Keratinocyte (primary cell): ENCODE measurements around the gene PIEZO1. TPM values are rescaled to one million over a fixed set of nuclear protein-coding genes. Genes with fewer than 3 reads are reported as not detected.

ENCODE experiments used
- DNase-seq: peaks from one replicate; pipeline ENCODE4 v3.0.0-alpha.2; 2011; ENCODE audit warnings: low read depth, missing footprints, low spot score
- FAIRE-seq: peaks from 2 replicates; lab custom pipeline; 2011; peaks lifted over from hg19 to GRCh38; lab: Jason Lieb, UNC
- H2AFZ ChIP-seq: 2 replicates; pipeline ENCODE4 v1.6.0; 2012; ENCODE audit warnings: low read length, control low read depth, inconsistent platforms; ENCODE audit not compliant: control insufficient read depth
- H3K27ac ChIP-seq: 2 replicates; pipeline ENCODE4 v1.5.1; 2011; ENCODE audit warnings: low read length; ENCODE audit not compliant: control insufficient read depth, insufficient read depth
- H3K27me3 ChIP-seq: 3 replicates; pipeline ENCODE4 v1.6.0; 2011; ENCODE audit warnings: low read length; ENCODE audit not compliant: control insufficient read depth, insufficient read depth; ENCODE audit errors: extremely low read depth
- H3K36me3 ChIP-seq, 2 experiments: 2 replicates in 1 of 2; 3 replicates in 1 of 2; pipeline ENCODE4 v1.5.1; 2011; ENCODE audit warnings: low read length in 2 of 2, mild to moderate bottlenecking in 1 of 2; ENCODE audit not compliant: control insufficient read depth in 2 of 2, insufficient read depth in 2 of 2; ENCODE audit errors: extremely low read depth in 1 of 2
- H3K4me1 ChIP-seq: 3 replicates; pipeline ENCODE4 v1.5.1; 2011; ENCODE audit warnings: low read length; ENCODE audit not compliant: control insufficient read depth, insufficient read depth; ENCODE audit errors: extremely low read depth
- H3K4me2 ChIP-seq: 3 replicates; pipeline ENCODE4 v1.6.0; 2011; ENCODE audit warnings: low read depth, low read length; ENCODE audit not compliant: control insufficient read depth, insufficient read depth; ENCODE audit errors: extremely low read depth
- H3K4me3 ChIP-seq, 3 experiments: fragments of 200-600 bp in 1 of 3; sonication (generic) in 1 of 3; 2 replicates in 2 of 3; 3 replicates in 1 of 3; pipeline ENCODE4 v1.5.1; 2011 to 2016; ENCODE audit warnings: low read length in 3 of 3, mild to moderate bottlenecking in 3 of 3, control low read depth in 2 of 3, inconsistent platforms in 1 of 3, low read depth in 1 of 3, mixed read lengths in 1 of 3, mixed run types in 1 of 3, moderate library complexity in 1 of 3; ENCODE audit not compliant: control insufficient read depth in 2 of 3, insufficient read depth in 2 of 3; ENCODE audit errors: extremely low read depth in 1 of 3
- H3K79me2 ChIP-seq: 2 replicates; pipeline ENCODE4 v1.6.0; 2012; ENCODE audit warnings: low read length; ENCODE audit not compliant: control insufficient read depth, insufficient read depth
- H3K9ac ChIP-seq: 3 replicates; pipeline ENCODE4 v1.6.0; 2011; ENCODE audit warnings: low read length; ENCODE audit not compliant: control insufficient read depth, insufficient read depth; ENCODE audit errors: extremely low read depth
- H3K9me1 ChIP-seq: 3 replicates; pipeline ENCODE4 v1.6.0; 2011; ENCODE audit warnings: low read length; ENCODE audit not compliant: control insufficient read depth, insufficient read depth; ENCODE audit errors: extremely low read depth
- H3K9me3 ChIP-seq: 2 replicates; pipeline ENCODE4 v1.5.1; 2012; ENCODE audit warnings: low read depth, low read length; ENCODE audit not compliant: control insufficient read depth
- H4K20me1 ChIP-seq: 3 replicates; pipeline ENCODE4 v1.6.0; 2011; ENCODE audit warnings: low read length; ENCODE audit not compliant: control insufficient read depth, insufficient read depth; ENCODE audit errors: extremely low read depth
- EZH2 ChIP-seq: IDR thresholded peaks from one replicate; pipeline ENCODE4 v1.6.1; 2012; ENCODE audit warnings: inconsistent platforms, mild to moderate bottlenecking, low read length, moderate library complexity
- dilution Hi-C: fragments of 300-500 bp; cut with MboI; formaldehyde crosslinking; loops from one replicate; pipeline ENCODE4 v1.7.0; 2020; ENCODE audit warnings: low sequenced_read_pairs; ENCODE audit not compliant: extremely low pct_ligation_motif_present
- polyA plus RNA-seq, 5 experiments: library from polyadenylated mRNA; depleted of rRNA in 3 of 5; stranded (reverse) in 3 of 5; stranded (forward) in 1 of 5; unstranded in 1 of 5; fragments of >200 nt; gene quantifications; 1 replicate in 1 of 5; 2 replicates in 3 of 5; 3 replicates in 1 of 5; pipeline versions ENCODE4 v1.2.1 to v1.2.3, GENCODE V29; 2011 to 2012; ENCODE audit warnings: missing spikeins in 2 of 5, low read depth in 1 of 5, low replicate concordance in 1 of 5
- TF ChIP-seq, protein P1 (sequence below), 3 experiments: IDR thresholded peaks in 1 of 3; conservative IDR thresholded peaks in 1 of 3; optimal IDR thresholded peaks in 1 of 3; 2 replicates in 2 of 3; 3 replicates in 1 of 3; pipeline versions ENCODE3 to v1.5.1; 2011; ENCODE audit warnings: low read length in 3 of 3, mild to moderate bottlenecking in 3 of 3, moderate library complexity in 2 of 3, control low read depth in 1 of 3, inconsistent platforms in 1 of 3; ENCODE audit not compliant: insufficient read depth in 2 of 3; ENCODE audit errors: extremely low read depth in 1 of 3

PIEZO1 gene
- polyA plus RNA-seq, 1 donor (not counting 4 experiments of a cell fraction or from before 2014, with no cell fraction given), result 62.8 TPM

DNA sequence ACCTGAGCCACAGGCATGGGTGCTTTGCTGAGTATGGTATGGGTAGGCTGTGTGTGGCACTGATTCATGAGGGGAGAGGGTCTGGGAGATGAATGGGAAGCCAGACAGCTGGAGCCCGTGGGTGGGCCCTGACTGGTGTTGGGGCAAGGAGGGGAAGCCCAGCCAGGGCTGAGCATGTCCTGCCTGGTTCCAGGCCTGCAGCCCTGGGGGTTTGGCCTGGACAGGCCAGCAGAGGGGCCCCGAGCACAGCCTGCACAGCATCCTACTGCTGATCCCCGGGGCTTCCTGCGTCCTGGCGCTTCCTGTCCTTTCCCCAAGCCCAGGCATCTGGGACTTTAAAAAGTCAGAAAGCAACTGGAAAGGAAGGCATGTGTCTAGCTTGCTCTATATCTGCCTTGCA, 117.6 kb downstream of the PIEZO1 start:
- TF ChIP-seq, protein P1, sequence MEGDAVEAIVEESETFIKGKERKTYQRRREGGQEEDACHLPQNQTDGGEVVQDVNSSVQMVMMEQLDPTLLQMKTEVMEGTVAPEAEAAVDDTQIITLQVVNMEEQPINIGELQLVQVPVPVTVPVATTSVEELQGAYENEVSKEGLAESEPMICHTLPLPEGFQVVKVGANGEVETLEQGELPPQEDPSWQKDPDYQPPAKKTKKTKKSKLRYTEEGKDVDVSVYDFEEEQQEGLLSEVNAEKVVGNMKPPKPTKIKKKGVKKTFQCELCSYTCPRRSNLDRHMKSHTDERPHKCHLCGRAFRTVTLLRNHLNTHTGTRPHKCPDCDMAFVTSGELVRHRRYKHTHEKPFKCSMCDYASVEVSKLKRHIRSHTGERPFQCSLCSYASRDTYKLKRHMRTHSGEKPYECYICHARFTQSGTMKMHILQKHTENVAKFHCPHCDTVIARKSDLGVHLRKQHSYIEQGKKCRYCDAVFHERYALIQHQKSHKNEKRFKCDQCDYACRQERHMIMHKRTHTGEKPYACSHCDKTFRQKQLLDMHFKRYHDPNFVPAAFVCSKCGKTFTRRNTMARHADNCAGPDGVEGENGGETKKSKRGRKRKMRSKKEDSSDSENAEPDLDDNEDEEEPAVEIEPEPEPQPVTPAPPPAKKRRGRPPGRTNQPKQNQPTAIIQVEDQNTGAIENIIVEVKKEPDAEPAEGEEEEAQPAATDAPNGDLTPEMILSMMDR (optimal IDR thresholded peaks at IDR 0.05 in 1 of 3, IDR thresholded peaks at IDR 0.05 in 1 of 3, conservative IDR thresholded peaks at IDR 0.05 in 1 of 3; ENCODE audit: extremely low read depth in 1 of 3, insufficient read depth in 2 of 3, low read length in 3 of 3), result no peak
- TF ChIP-seq EZH2, result no peak
- no peak for FAIRE-seq
- dilution Hi-C loops, result loop anchor here (25.0 kb wide), 1 partner anchor 95 kb away; no protein-coding TSS in a partner anchor

DNA sequence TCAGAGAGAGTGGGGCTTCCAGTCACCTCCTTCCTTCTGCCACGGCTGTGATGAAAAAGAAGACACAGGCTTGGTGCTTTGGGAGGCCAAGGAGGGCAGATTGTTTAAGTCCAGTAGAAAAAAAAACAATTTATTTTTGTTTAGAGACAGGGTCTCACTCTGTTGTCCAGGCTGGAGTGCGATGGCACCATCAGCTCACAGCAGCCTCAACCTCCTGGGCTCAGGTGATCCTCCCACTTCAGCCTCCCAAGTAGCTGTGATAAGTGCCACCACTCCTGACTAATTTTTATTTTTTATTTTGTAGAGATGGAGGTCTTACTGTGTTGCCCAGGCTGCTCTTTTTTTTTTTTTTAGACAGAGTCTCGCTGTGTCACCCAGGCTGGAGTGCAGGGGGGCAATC, 119.5 kb downstream of the PIEZO1 start:
- dilution Hi-C loops, result loop anchor here (25.0 kb wide), 1 partner anchor 97 kb away; no protein-coding TSS in a partner anchor
- TF ChIP-seq, protein P1 (optimal IDR thresholded peaks at IDR 0.05 in 1 of 3, IDR thresholded peaks at IDR 0.05 in 1 of 3, conservative IDR thresholded peaks at IDR 0.05 in 1 of 3; ENCODE audit: extremely low read depth in 1 of 3, insufficient read depth in 2 of 3, low read length in 3 of 3), result no peak
- TF ChIP-seq EZH2, result no peak
- Histone ChIP-seq H3K79me2 (peaks cover 32% of the 10 kb centered on the region), H3K4me3 (no peak overlapping the region), H4K20me1 (no peaks in the 10 kb centered on the region), H3K9me1 (no peaks in the 10 kb centered on the region), H3K27ac (no peak overlapping the region), H3K36me3 (peaks cover 0 to 2% of the 10 kb centered on the region in 2 experiments), H3K27me3 (no peaks in the 10 kb centered on the region), H3K9ac (no peak overlapping the region), H3K4me1 (peaks cover 19% of the 10 kb centered on the region), H3K4me2 (no peak overlapping the region), H3K9me3 (no peaks in the 10 kb centered on the region), H2AFZ (no peak overlapping the region)
- DNase-seq, result no peak
- no peak for FAIRE-seq

More for the DNA sequence above, 117.6 kb downstream of the PIEZO1 start:
- H2AFZ ChIP-seq, result no peak overlapping the region
- H3K4me1 ChIP-seq, result peaks cover 11% of the 10 kb centered on the region
- H3K27me3 ChIP-seq, result no peaks in the 10 kb centered on the region
- no peaks in the 10 kb centered on the region for H4K20me1 ChIP-seq
- H3K4me2 ChIP-seq, result no peak overlapping the region
- no peaks in the 10 kb centered on the region for H3K9me1 ChIP-seq
- no peak overlapping the region for H3K27ac ChIP-seq
- no peak overlapping the region for H3K4me3 ChIP-seq
- DNase-seq, result no peak
- peaks cover 14% of the 10 kb centered on the region for H3K79me2 ChIP-seq
- no peak overlapping the region for H3K9ac ChIP-seq
- peaks cover 0 to 4% of the 10 kb centered on the region in 2 experiments for H3K36me3 ChIP-seq
- no peaks in the 10 kb centered on the region for H3K9me3 ChIP-seq

Other genes starting within 250 kb of the PIEZO1 start
- gene ZC3H18, start 214.8 kb downstream of the PIEZO1 start, polyA plus RNA-seq, result 6.0 to 18.4 TPM (median 7.5 TPM) in 3 replicates
- gene IL17C, start 146.6 kb downstream of the PIEZO1 start, polyA plus RNA-seq, result not detected in 3 replicates
- gene CYBA, start 134.2 kb downstream of the PIEZO1 start, polyA plus RNA-seq, result 4.4 to 22.7 TPM (median 7.7 TPM) in 3 replicates
- 59.6 to 85.7 TPM (median 70.6 TPM) in 3 replicates for gene MVD, start 122.1 kb downstream of the PIEZO1 start, polyA plus RNA-seq
- not detected in 3 replicates for gene SNAI3, start 98.7 kb downstream of the PIEZO1 start, polyA plus RNA-seq
- 3.2 to 4.7 TPM (median 3.4 TPM) in 3 replicates for gene RNF166, start 78.8 kb downstream of the PIEZO1 start, polyA plus RNA-seq
- 6.3 to 10.0 TPM (median 7.4 TPM) in 3 replicates for gene CTU2, start 78.7 kb downstream of the PIEZO1 start, polyA plus RNA-seq
- 1.0 to 4.9 TPM (median 2.0 TPM) in 3 replicates for gene CDT1, start 18.6 kb upstream of the PIEZO1 start, polyA plus RNA-seq
- 91.4 to 177 TPM (median 106 TPM) in 3 replicates for gene APRT, start 26.7 kb upstream of the PIEZO1 start, polyA plus RNA-seq
- gene GALNS, start 71.7 kb upstream of the PIEZO1 start, polyA plus RNA-seq, result 8.3 to 9.6 TPM (median 9.3 TPM) in 3 replicates
- 49.5 to 170 TPM (median 139 TPM) in 3 replicates for gene TRAPPC2L, start 71.9 kb upstream of the PIEZO1 start, polyA plus RNA-seq
- gene PABPN1L, start 81.4 kb upstream of the PIEZO1 start, polyA plus RNA-seq, result not detected in 3 replicates
- 0.08 to 0.24 TPM (median 0.18 TPM) in 3 replicates for gene CBFA2T3, start 192.0 kb upstream of the PIEZO1 start, polyA plus RNA-seq